Colon (tissue), 2 donors: ENCODE measurements around the gene C14orf93.

Source experiments
- FAIRE-seq: peaks from 2 replicates; lab custom pipeline; 2012; peaks lifted over from hg19 to GRCh38; lab: Jason Lieb, UNC
- donor health status: control.
- donor health status: control.

The C14orf93 gene

DNA sequence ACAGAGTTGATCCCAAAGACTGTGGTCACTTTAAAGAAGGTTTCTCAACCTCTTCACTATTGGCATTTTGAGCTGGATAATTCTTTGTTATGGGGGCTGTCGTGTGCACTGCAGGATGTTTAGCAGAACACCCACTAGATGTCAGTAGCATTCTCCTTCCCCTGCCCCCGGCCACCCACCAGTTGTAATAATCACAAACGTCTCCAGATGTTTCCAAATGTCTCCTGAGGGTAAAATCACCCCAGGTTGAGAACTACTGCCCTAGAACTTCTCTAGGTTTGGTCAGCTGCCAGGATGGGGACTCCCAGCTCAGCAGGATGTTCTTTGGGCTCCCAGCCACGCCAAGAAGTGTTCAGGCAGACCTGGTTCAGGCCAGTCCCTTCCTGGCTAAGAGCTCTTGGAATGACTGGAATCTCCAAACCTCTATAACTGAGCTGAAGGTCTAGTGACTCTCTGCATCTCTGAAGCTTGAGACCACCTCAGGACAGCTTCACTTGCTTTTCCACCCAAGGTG, 15.1 kb downstream of the C14orf93 start:
- no peak for FAIRE-seq

DNA sequence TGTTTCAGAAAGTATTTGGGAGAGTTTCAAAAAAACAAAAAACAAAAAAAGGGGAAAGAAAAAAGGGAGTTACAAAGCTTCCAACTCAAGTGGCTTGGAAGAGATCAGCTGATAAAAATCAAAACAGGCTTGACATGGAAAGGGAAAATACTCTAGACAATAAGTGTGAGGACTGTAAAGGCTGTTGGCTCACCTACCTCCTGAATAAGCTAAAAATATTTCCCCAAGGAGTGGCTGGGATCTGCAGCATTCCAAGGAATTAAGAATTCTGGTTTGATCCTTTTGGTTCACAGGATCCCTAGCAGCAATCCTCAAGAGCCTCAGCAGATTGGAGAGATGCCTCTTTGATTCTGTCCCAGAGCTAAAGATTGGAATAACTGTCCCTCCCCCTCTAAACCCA, 16.4 kb downstream of the C14orf93 start:
- no peak for FAIRE-seq

DNA sequence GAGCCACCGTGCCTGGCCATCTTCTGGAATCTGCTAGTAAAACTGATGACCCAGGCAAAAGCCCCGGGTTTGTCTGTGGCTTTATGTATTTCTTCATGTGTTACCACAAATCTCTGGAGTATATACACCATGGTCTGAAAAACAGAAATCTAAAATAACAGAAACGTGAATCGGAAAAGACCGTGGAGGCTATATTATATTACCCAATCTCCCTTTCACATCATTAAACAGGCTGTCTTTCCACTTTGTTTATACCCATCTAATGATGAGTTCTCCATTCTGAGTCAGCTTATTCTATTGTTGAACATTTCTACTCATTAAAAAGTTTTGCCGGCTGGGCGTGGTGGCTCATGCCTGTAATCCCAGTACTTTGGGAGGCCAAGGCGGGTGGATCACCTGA, 18.1 kb downstream of the C14orf93 start:
- FAIRE-seq: no peak

DNA sequence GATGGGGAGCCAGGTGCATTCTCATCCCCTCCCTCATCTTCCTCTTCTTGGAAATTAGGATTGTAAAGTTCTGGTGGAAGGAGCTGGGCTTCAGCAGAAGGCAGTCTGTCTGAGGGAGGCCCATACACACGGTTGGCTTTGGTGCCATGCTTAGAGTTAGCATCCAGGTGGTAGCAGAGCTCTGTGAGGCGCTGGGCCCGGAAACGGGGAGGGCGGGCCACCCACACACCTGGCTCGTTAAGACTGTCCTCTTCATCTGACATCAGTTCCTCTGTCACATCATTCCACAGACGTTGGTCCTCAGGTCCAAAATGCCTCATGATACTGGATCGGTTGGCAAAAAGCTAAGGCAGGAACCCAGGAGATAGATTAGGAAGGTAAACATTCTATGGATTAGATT, 22.7 kb downstream of the C14orf93 start:
- no peak for FAIRE-seq

DNA sequence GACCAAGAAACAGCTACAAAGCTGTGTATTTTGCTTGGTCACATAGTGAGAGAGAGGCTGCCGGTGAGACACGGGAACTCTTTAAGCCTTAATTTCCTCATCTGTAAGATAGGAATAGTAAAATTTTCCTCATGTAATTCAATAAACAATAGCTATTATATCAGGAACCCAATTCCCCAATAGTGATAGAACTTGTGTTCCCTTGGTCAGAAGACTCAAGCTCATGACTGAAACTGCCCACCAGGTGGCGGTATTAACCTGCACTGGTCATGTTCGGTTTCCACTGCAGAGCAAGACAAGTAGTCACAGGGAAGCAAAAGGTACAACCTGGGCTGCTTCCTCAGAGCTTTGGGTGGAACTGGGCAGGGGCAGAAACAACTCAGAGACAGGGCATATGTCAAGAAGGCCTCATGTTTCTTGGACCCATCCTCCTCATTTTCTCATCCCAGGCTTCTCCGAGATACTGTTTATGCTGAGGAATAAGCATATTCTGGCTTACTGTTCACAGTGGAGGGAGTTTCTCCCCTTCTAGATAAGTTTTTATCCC, 23.4 kb downstream of the C14orf93 start:
- no peak for FAIRE-seq

DNA sequence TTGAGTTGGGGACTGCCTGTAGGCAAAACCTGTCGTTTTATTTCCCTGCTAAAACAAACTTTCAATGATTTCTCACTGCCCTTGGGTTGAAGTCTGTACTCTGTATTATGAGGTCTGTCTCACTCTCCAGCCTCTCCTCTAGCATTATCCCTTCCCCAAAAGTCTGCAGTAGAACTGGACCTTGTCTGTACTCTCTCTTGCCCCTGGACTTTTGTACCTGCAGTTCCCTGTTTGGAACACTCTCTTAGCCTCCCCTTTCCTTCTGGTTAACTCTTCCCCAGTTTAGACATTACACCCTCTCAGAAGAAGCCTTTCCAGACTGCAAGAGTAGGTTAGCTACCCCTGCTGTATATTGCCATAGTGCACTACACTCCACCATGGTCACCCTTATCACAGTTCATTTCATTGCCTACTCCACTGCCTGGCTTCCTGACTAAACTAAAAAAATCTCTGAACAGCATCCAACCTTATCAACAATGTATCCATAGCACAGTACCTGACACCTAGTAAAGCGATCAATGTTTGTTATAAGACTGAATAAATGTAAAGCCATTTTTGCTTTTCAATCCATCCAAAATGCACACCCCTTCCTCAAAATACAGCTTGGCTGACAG, 23.9 kb downstream of the C14orf93 start:
- FAIRE-seq: no peak

DNA sequence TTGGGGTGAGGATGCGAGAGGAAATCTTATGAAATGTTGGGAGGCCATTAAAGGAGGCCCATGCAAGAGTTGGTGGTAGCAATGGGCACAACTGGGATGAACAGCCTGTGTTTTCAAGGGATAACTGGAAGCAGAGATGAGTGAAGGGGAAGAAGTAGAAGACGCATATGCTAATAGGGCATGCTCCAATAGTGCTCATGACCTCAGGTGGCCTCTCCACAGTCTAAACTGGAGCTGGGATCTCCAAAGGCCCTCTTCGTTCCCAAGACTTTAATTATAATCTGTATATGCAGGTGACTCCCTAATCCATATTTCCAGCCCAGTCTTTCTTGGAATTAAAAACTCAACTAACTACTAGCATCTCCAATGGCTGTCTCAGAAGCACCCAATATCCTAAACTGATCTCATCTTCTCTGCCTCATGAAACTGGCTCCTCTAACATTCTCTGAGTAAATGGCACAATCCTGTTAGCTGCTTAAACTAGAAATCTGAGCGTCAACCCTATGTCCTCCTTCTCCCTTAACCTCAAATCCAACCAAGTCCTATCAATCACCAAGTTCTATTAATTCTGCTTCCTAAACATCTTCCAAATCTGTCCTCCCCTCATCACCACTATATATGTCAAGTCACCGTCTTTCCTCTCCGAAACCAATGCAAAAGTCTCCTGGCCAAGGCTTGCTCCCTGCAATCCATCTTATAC, 24.8 kb downstream of the C14orf93 start:
- FAIRE-seq: no peak

DNA sequence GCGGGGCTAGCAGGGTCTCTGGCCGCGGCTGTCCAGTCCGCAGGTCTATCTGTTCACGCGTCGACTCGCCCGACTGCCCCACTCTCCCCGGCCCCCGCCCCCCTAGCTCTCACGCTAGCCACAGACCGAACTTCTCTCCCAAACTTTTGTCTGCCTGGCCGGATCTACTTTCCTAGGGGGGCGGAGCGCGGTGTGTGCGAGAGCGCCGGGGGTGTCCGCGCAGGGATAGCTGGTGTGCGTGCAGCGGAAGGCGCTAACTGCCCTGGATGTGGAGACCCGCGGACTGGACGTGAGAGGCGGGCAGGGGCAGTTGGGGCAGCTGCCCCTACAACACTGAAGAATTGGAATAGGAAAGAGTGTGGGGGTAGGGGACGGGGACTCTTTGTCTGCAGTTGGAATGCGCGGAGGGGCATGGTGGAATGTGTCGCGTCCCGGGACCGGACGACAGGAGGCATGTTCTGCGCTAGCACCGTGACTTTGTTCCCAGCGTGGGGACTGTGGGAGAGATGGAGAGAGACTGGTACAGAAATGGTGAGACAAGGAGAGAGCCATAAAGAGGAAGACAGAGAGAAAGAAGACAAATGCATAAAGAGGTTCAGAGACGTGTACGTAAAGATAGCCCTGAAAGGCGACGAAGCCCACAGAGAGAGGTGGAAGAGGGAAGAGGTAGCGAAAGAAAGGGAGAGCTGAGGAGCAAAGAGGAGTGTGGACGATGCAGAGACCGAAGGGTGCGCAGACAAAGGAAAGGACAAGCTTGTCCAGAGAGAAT, 27.3 kb downstream of the C14orf93 start, which contains the start of gene AJUBA:
AJUBA (minus strand) TSS at position 75 of the 769 bp plus-strand sequence. CDS start 285 bp downstream, outside the sequence.
- no peak for FAIRE-seq

DNA sequence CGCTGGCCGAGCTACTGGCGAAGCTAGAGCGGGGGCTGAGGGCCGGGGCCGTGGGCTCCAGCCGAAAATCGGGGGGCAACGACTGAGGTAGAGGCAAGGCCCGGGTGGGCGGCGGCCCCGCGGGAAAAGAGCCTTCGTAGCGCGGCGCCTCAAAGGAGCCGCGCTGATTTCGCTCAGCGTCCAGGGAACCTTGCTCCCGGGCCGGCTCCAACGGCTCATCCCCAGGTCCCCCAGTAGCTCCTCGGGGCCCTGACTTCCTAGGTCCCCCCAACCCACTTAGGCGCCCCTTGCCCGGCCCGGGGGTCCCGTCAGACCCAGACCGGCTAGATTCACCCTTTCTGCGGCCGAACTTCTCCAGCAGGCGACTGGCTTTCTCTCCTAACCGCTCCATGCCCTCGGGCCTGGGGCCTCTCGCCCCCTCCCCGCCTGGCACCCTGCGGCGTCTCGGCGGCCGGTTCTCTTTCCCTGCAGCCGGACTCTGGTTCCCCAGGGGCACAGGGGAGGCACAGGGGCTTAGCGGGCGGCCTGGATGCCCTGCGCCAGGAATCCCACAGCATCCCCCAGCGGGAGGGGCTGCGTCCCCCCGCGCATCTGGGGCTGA, 28.0 kb downstream of the C14orf93 start:
- FAIRE-seq: no peak

DNA sequence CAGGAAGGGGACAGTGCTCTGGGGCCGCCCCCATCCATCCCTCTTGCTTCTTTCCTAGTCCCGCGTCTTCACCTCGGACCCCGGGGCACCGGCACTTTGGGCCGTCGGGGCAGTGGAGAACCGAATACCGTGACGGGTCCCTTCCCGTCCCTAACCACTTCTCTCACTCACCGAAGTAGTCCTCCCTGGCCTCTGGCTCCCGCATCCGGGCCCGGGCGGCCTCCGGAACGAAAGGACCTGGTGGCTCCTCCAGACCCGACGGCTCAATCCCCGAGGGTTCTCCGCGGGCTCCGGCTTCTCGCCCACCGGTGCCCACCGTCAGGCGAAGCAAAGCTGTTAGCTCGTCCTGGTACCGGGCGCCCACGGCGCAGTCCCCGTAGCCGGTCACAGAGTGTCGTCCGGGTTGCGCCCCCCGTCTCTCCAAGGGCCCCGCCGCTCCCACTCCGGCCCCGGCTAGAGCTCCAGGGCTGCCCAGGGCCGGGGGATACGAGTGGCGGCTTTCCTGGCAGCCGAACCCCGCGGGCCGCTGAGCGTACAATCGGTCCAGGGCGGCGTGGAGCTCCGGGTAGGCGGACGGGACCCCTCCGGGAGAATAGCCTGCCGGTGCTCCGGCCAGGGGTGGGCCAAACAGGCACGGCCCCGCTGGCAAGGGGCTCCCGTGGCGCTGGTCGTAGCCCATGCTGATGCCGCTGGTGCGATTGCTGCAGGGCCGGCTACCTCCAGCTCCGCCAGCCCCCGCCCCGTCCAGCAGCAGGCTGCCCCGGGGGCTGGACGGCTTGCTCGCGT, 28.7 kb downstream of the C14orf93 start:
- FAIRE-seq: no peak

DNA sequence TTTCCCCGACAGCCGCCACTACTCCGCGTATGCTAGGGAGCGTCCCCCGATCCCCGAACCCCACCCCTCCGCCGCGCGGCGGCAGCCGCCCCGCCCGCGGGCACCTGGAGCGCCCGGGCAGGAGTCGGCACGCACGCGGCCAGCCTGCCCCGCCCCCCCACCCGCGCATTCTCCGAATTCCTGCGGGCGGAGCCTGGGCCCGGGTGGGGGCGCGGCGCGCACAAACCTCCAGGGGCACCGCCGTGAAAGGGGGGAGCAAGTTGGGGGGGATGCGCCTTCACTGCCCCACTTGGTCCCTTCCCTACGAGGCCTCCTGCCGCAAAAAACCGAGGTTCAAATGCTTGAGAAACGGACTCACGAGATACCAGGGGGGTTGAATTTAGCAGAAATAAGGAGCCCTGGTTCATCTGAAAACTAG, 29.3 kb downstream of the C14orf93 start:
- FAIRE-seq: no peak

DNA sequence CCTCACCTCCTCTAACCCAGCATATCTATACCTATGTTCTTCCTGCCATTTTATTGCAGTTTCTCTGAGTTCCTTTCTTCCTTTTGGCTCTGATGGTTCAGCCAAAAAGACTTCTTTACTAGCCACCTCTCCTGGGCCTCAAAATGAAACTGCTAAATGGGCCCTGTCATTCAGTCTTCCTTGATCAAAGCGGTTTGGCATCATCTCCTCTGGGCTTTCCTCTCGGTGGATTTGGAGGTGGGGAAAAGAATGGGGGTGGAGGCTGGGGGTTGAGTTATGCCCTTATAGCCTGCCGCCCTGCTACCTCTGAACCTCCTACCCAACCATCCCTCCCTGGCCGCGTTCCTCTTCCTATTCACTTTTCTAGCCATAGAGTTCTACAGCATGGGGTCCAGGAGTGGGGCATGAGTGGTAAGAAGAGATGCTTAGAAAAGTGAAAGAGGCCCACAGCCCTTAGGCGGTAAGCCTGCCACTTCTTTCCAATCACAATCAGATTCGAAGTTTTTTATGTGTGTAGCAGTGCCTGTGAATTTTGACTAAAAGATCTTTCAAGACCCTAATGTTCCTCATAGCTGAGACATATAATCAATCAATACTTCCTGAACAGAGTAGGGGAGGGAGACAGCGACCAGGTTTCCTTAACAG, 30.1 kb downstream of the C14orf93 start:
- no peak for FAIRE-seq

DNA sequence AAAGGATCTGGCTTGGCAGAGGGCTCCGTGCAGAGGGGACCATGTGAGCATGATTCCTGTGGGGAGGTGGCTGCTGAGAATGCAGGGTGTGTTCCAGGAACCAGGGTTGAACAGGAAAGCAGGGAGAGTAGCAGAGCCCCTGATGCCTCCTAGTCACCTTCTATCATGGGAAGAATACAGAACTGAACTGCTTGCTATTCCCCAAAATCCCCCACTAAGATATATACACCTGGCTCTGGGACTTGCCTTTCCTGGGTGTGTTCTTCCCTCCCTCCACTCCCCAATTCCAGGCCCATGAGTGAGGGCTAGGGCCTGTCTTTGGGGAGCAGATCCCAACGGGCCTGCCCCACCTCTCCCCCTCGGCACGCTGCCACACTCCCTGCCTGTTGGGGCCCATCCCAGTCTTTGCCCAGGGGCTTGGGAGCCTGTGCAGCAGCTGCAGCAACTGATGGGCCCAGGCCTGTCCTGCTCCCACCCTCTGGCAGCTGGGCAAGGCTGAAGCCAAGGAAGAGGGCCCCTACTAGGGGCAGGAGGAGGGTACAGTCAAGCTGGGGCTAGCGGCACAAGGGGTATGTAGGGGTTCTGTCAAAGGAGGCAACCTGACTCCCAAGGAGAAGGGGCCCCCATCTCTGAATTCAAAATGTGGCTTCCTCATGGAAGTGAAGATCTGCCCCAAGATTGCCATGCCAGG, 30.8 kb downstream of the C14orf93 start:
- no peak for FAIRE-seq

DNA sequence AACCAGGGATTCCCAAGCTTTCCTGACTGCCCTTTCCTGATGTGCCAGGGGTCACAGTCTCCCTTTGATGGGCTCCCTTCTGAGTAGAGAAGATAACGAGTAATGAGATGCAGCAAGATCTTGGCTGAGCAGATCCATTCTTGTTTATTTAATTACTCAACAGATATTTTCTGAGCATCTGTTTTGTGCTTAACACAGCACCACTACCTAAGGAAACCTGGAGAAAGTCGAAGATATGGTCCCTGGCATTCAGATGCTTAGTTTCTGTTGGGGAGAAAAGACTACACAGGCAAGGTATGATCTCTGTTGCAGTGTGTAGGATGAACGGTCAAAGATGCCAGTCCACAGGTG, 31.5 kb downstream of the C14orf93 start:
- FAIRE-seq: no peak

DNA sequence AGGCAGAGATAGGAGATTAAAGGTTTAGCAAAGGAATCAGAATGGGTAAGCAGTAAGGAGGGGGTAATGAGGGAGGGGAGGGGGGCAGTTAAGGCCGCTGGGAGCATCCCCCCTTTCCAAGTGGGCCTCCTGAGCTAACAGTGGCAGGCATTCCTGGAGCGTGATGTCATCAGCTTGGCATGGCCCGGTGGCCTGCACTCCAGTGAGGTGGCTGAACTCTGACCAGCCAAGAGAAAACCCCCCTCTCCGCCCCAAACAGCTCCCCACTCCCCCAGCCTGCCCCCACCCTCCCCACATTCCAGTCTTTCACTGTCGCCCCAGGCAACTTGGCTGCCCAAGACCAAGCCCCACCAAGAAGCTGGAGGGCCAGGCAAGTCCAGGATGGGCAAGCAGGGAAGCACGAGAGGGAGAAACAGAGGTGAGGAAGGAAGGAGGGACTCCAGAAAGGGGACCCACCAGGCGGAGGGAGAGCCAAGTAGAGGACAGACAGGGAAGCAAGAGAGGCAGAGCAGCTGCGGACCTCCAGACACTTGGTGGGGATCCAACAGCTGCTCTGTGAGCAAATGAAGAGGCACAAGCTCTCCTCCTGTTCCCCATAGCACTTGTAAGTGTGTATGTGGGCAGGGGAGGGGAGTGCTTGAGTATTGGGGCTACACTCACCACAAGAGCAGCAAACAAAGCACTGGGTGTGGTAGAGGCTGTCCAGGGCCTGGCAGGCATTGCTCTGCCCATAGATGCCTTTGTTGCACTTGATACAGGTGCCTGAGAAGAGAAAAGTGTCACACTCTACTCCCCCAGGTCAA, 32.1 kb downstream of the C14orf93 start:
- no peak for FAIRE-seq

DNA sequence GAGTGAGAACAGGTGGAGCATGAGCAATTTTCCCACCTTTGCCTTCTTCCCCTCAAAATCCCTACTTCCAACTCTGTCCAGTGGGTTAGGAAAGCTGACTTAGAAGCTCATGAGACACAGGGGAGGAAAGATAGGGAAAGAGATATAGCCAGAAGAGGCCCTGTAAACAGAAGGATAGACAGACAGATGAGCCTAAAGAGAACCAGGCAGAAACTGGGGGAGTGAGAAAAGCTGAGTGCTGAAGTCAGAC, 32.6 kb downstream of the C14orf93 start:
- no peak for FAIRE-seq

DNA sequence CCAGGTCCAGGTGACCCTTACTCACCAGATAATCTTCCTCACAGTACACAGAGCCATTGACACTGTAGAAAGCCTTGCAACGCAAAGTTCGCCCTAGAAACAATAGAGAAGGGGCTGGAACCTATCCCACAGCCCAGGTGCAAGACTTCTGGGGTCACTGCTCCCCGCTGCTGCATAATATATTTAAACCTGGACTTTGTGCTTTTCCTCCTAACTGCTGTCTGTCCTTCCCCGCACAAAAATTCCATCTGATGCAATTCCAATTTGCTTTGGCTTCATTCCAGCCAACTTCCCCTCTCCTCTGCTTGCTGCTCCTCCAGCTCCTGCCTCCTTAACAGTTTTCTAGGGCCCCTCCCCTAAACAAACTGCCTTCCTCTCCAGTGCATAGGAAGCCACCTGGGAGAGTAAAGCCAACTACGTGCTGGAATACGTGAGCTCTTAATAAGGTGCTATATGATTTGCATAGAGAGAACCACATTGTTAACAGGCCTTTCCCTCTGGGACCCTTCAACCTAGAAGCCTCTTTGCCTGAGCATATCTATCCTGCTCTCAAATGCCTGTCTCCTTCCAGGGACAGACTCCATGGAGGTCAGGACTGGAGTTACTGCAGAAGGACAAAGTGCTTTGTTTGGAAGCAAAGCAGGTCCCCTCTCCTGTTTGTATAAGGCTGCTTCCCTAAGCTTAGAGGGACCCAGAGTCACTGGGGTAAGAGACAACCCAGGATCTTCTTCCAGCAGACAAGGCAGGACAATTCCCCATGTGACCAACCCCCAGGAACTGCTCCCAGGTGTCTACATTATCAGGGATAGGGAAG, 33.1 kb downstream of the C14orf93 start:
- FAIRE-seq: no peak

DNA sequence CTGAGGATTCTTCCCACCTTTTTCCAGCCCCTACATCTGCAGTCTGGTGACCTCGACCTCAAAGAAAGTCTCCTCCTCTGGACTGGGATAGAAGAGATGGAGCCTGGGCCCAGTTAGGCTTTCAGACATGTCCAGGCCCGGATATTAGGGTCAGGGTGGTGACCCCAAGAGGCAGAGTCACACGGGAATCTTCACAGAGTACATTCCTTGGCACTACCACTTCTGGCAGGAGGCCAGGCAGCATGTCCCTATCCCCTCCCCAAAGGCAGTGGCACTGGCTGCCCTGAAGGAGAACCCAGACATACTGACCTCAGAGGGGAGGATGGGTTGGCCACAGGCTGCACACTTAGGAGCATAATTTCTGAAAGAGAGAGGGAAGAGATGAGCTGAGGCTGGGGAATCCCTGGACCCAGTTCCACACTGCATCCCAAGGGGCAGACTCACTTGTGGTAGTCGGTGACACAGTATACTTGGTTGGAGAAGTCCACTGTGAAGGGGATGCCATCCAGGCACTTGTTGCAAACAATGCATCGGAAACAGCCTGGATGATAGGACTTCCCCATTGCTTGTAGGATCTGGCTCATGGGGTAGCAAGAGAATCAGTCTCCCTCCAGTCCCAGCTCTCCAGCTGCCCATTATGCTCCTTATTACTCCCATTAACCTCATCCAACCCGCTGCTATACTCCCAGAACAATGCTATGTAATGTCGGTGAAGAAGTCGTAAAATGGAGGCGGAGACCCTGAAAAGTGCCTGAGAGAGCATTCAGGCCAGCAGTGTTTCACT, 35.2 kb downstream of the C14orf93 start:
- FAIRE-seq: no peak
